HEK293T (cell line): Measurements from ENCODE around the gene SUGCT.

Experiments
- BHLHE40 ChIP-seq: fragments of 450-650 bp; IDR thresholded peaks from 2 replicates; pipeline ENCODE4 v1.6.1; 2016; ENCODE audit warnings: mild to moderate bottlenecking, moderate library complexity, borderline replicate concordance
- CTBP1 ChIP-seq: fragments of 450-650 bp; IDR thresholded peaks from 2 replicates; pipeline ENCODE4 v1.6.1; 2016; ENCODE audit warnings: borderline replicate concordance
- ELF4 ChIP-seq: fragments of 450-650 bp; IDR thresholded peaks from 2 replicates; pipeline ENCODE4 v1.6.1; 2017; ENCODE audit warnings: antibody characterized with exemption
- FOXK2 ChIP-seq: fragments of 450-650 bp; IDR thresholded peaks from 2 replicates; pipeline ENCODE4 v1.6.1; 2016; ENCODE audit warnings: mild to moderate bottlenecking
- FOXM1 ChIP-seq: fragments of 450-650 bp; IDR thresholded peaks from 2 replicates; pipeline ENCODE4 v1.6.1; 2017; ENCODE audit warnings: mild to moderate bottlenecking, borderline replicate concordance
- LEF1 ChIP-seq: fragments of 450-650 bp; IDR thresholded peaks from 2 replicates; pipeline ENCODE4 v1.6.1; 2017; ENCODE audit warnings: mild to moderate bottlenecking, borderline replicate concordance
- NFRKB ChIP-seq: fragments of 450-650 bp; IDR thresholded peaks from 2 replicates; pipeline ENCODE4 v1.6.1; 2016; ENCODE audit warnings: mild to moderate bottlenecking, moderate library complexity
- SP1 ChIP-seq: fragments of 450-650 bp; IDR thresholded peaks from 2 replicates; pipeline ENCODE4 v1.6.1; 2017
- TARDBP ChIP-seq: fragments of 450-650 bp; IDR thresholded peaks from 2 replicates; pipeline ENCODE4 v1.6.1; 2016

- TF ChIP-seq NFRKB (no peak), TARDBP (no peak), LEF1 (no peak), SP1 (no peak), FOXK2 (no peak), CTBP1 (no peak), BHLHE40 (no peak), ELF4 (no peak), FOXM1 (no peak)
Measured at GRCh38 chr7:40833888-40834234, 699.1 kb downstream of the SUGCT start.
